Pancreas (tissue), 10 donors: ENCODE data around the gene PGF. TPM values are rescaled to one million over a fixed set of nuclear protein-coding genes. Genes with fewer than 3 reads are reported as not detected.
A peak's percentile ranks its signal among the peaks of the same experiment; 100 is the strongest.

Source experiments
- ATAC-seq, 4 donors: fragments of 200-7000 bp; cut with Tn5 transposase; one replicate each; pipeline versions ENCODE4 v1.8.0 to v1.9.1; 2020; ENCODE audit warnings: mild to moderate bottlenecking in 4 of 4, moderate library complexity in 4 of 4
- DNase-seq, 6 donors: peaks; one replicate each; pipeline ENCODE4 v3.0.0-alpha.2; 2020
- FAIRE-seq: peaks from 2 replicates; lab custom pipeline; 2012; peaks lifted over from hg19 to GRCh38; lab: Jason Lieb, UNC
- H3K27ac ChIP-seq, 4 donors: fragments of 200-600 bp; sonication (generic); 1 replicate in 3 of 4; 2 replicates in 1 of 4; pipeline versions ENCODE4 v1.5.0 to v1.8.0; 2020
- H3K27me3 ChIP-seq, 4 donors: fragments of 200-600 bp; one replicate each; pipeline ENCODE4 v1.8.0; 2021
- H3K36me3 ChIP-seq, 3 donors: fragments of 200-600 bp; sonication (generic) in 1 of 3; one replicate each; pipeline versions ENCODE4 v1.5.0 to v1.8.0; 2020 to 2021
- H3K4me1 ChIP-seq, 3 donors: fragments of 200-600 bp; one replicate each; pipeline ENCODE4 v1.8.0; 2021
- H3K4me3 ChIP-seq, 4 donors: fragments of 200-600 bp; sonication (generic) in 2 of 4; one replicate each; pipeline versions ENCODE4 v1.5.0 to v1.8.0; 2020 to 2021
- H3K9me3 ChIP-seq, 4 donors: fragments of 200-600 bp; one replicate each; pipeline ENCODE4 v1.8.0; 2021
- WGBS, 2 donors: extraction: QIAGEN DNeasy Blood & Tissue Kit; methylation state at CpG; one replicate each; pipeline ENCODE4 v1.1.7; 2013; 5-methylcytosine and 5-hydroxymethylcytosine counted together
- intact Hi-C, 3 donors: fragments of 100-400 bp; cut with DNase I; formaldehyde crosslinking; loops; one replicate each; pipeline versions ENCODE4 v1.11.1 to v1.14.2; 2022
- polyA plus RNA-seq, 2 donors: library from polyadenylated mRNA; stranded (reverse); fragments of 200-250 nt; gene quantifications; one replicate each; pipeline ENCODE4 v1.2.3, GENCODE V29; 2013
- total RNA-seq, 6 donors: library from RNA; stranded (reverse); fragmentation: NEBNext Ultra II Directional in 4 of 6; extraction: Animal tissue kit (Norgen Biotek cat#: 25700) in 4 of 6; gene quantifications; one replicate each; pipeline versions ENCODE4 v1.2.1 to v1.2.4, GENCODE V29; 2021 to 2023
- TF ChIP-seq, protein P1 (sequence below), 4 donors: fragments of 200-600 bp; sonication (generic) in 3 of 4; IDR thresholded peaks; one replicate each; pipeline versions ENCODE4 v1.5.0 to v1.8.0; 2021; ENCODE audit warnings: antibody characterized with exemption in 4 of 4
- donor health status: healthy with polysubstance abuse.
- donor health status: DM: no; HTN: no; CAD: no; lungs with moderate emphysema.
- donor health status: DM: no; HTN: no; CAD: no.
- donor health status: control.
- donor health status: control.
- donor health status: Bipolar disorder and iron deficiency.
- donor health status: DM: yes; HTN: yes; CAD: no.
- donor health status: DM: no; HTN: no; CAD: no.
- donor health status: DM: no; HTN: no; CAD: no.
- donor health status: DM: yes; HTN: yes; CAD: no.

Gene PGF
- total and polyA plus RNA-seq, 8 donors, result 0.73 to 4.7 (median 1.6) TPM

GRCh38 chr14:74909911-74910310 is 45.5 kb downstream of the PGF start:
- WGBS, 2 donors, result 81 to 86% methylated on average over 10 of the region's 10 CpGs
- TF ChIP-seq, protein P1, sequence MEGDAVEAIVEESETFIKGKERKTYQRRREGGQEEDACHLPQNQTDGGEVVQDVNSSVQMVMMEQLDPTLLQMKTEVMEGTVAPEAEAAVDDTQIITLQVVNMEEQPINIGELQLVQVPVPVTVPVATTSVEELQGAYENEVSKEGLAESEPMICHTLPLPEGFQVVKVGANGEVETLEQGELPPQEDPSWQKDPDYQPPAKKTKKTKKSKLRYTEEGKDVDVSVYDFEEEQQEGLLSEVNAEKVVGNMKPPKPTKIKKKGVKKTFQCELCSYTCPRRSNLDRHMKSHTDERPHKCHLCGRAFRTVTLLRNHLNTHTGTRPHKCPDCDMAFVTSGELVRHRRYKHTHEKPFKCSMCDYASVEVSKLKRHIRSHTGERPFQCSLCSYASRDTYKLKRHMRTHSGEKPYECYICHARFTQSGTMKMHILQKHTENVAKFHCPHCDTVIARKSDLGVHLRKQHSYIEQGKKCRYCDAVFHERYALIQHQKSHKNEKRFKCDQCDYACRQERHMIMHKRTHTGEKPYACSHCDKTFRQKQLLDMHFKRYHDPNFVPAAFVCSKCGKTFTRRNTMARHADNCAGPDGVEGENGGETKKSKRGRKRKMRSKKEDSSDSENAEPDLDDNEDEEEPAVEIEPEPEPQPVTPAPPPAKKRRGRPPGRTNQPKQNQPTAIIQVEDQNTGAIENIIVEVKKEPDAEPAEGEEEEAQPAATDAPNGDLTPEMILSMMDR (IDR thresholded peaks at IDR 0.05), result no peak
- H3K9me3 ChIP-seq, result no peaks in the 10 kb centered on the region
- H3K36me3 ChIP-seq, result no peaks in the 10 kb centered on the region
- H3K4me3 ChIP-seq, result no peak overlapping the region
- FAIRE-seq (no peak), DNase-seq (no peak), ATAC-seq (no peak)
- no peak overlapping the region for H3K27ac ChIP-seq
- intact Hi-C loops, result loop anchor here in 2 of 3 donors (5.0 to 10.0 kb wide), 3 partner anchors 48 to 175 kb away; no protein-coding TSS in a partner anchor
- no peaks in the 10 kb centered on the region for H3K27me3 ChIP-seq
- H3K4me1 ChIP-seq, result peaks cover 0 to 3% (median 0%) of the 10 kb centered on the region in 3 donors

GRCh38 chr14:74909501-74909900 is 45.9 kb downstream of the PGF start:
- intact Hi-C loops, result loop anchor here in 2 of 3 donors (5.0 kb wide), 2 partner anchors 47 to 52 kb away; no protein-coding TSS in a partner anchor
- FAIRE-seq (no peak), ATAC-seq (no peak), DNase-seq (no peak)
- no peaks in the 10 kb centered on the region for H3K27me3 ChIP-seq
- H3K36me3 ChIP-seq, result no peaks in the 10 kb centered on the region
- WGBS, 2 donors, result 73 to 75% methylated on average over 14 of the region's 14 CpGs
- TF ChIP-seq, protein P1 (IDR thresholded peaks at IDR 0.05), result no peak
- H3K27ac ChIP-seq, result no peak overlapping the region
- H3K4me1 ChIP-seq, result peaks cover 0 to 3% (median 0%) of the 10 kb centered on the region in 3 donors
- H3K4me3 ChIP-seq, result no peak overlapping the region
- no peaks in the 10 kb centered on the region for H3K9me3 ChIP-seq

- no peak overlapping the region for H3K27ac ChIP-seq
- intact Hi-C loops, result loop anchor here in 2 of 3 donors (5.0 kb wide), 2 partner anchors 47 to 52 kb away; no protein-coding TSS in a partner anchor
- TF ChIP-seq, protein P1 (IDR thresholded peaks at IDR 0.05), result no peak
Observed at GRCh38 chr14:74908861-74909341, 46.5 kb downstream of the PGF start.

DNA sequence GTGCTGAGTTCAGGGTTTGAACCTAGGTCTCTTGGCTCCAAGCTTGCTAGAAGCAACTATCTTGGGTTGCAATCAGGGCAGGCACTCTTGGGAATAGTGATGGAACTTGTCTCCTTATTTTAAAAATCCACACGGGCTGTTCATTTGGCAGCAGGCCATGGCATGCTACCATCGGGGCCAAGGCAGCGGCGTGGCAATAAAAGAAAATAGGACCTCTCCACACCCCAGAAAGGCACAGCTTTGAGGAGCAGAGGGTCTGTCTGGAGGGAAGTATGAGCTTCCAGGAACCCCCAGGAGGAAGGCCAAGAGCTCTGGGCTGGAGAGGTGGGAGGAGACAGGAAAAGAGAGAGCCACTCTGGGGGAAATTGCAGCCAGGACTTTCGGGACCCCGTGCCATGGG is 47.7 kb downstream of the PGF start:
- Histone ChIP-seq H3K4me3 (no peak overlapping the region), H3K27me3 (no peaks in the 10 kb centered on the region), H3K4me1 (no peaks in the 10 kb centered on the region), H3K36me3 (peaks cover 0 to 5% (median 2%) of the 10 kb centered on the region in 3 donors), H3K9me3 (no peaks in the 10 kb centered on the region), H3K27ac (no peak overlapping the region)
- WGBS, 2 donors, result 47 to 57% methylated on average over 6 of the region's 6 CpGs
- intact Hi-C loops, result loop anchor here in 2 of 3 donors (5.0 kb wide), 2 partner anchors 45 to 50 kb away; no protein-coding TSS in a partner anchor
- TF ChIP-seq, protein P1 (IDR thresholded peaks at IDR 0.05), result no peak
- no peak for ATAC-seq
- DNase-seq, result no peak
- no peak for FAIRE-seq

More at GRCh38 chr14:74908861-74909341, 46.5 kb downstream of the PGF start:
- Histone ChIP-seq H3K4me3 (no peak overlapping the region), H3K27me3 (no peaks in the 10 kb centered on the region), H3K9me3 (no peaks in the 10 kb centered on the region), H3K4me1 (no peaks in the 10 kb centered on the region), H3K36me3 (no peaks in the 10 kb centered on the region)
- DNase-seq (no peak), ATAC-seq (no peak), FAIRE-seq (no peak)
- WGBS, 2 donors, result 63 to 65% methylated on average over 9 of the region's 9 CpGs

DNA sequence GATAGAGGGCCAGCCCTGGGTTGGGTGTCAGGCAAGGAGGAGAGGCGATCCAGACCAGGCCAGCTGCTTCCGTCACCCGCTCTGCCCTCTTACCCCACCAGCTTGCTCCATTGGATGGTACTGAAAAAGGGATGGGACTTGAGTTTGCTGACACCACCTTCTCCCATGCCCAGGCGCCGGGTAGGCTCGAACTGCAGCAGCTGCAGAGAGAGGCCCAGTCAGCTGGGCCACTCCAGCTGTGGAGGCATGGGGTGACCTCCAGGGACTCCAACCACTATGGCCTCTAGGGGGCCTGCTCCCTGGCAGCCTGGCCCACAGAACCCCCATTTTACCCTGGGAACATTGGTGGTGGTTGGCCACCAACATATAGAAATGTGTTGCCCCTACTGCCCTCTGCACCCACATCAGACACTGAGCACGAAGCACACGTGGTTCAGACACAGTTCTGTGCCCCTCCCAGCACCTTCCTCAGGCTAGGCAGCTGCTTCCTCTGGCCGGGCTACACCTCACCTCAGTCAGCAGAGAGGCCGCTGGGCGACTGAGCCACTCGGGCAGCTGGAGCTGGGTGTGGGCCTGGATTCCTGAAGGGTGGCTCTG is 48.4 kb downstream of the PGF start:
- no peak for DNase-seq

More for the DNA sequence above, 48.4 kb downstream of the PGF start:
- Histone ChIP-seq H3K9me3 (no peaks in the 10 kb centered on the region), H3K36me3 (peaks cover 0 to 12% (median 2%) of the 10 kb centered on the region in 3 donors), H3K27me3 (no peaks in the 10 kb centered on the region), H3K4me3 (no peak overlapping the region), H3K27ac (no peak overlapping the region), H3K4me1 (no peaks in the 10 kb centered on the region)
- WGBS, 2 donors, result 77 to 82% methylated on average over 12 of the region's 12 CpGs
- TF ChIP-seq, protein P1 (IDR thresholded peaks at IDR 0.05), result no peak
- no peak for FAIRE-seq
- peak in 1 of 4 donors; percentile 7 for ATAC-seq
- intact Hi-C loops, result loop anchor here in 2 of 3 donors (5.0 kb wide), 2 partner anchors 45 to 50 kb away; no protein-coding TSS in a partner anchor
